Activated gamma-delta T cell (primary cell): ENCODE measurements around the gene DHX35.
A peak's percentile ranks its signal among the peaks of the same experiment; 100 is the strongest.

Source experiments
- DNase-seq: peaks from one replicate; lab custom pipeline; 2025; lab: John Stamatoyannopoulos, UW
- total RNA-seq, 2 donors: gene quantifications; one replicate each; lab custom pipeline; 2026; lab: John Stamatoyannopoulos, UW

DHX35 gene, protein sequence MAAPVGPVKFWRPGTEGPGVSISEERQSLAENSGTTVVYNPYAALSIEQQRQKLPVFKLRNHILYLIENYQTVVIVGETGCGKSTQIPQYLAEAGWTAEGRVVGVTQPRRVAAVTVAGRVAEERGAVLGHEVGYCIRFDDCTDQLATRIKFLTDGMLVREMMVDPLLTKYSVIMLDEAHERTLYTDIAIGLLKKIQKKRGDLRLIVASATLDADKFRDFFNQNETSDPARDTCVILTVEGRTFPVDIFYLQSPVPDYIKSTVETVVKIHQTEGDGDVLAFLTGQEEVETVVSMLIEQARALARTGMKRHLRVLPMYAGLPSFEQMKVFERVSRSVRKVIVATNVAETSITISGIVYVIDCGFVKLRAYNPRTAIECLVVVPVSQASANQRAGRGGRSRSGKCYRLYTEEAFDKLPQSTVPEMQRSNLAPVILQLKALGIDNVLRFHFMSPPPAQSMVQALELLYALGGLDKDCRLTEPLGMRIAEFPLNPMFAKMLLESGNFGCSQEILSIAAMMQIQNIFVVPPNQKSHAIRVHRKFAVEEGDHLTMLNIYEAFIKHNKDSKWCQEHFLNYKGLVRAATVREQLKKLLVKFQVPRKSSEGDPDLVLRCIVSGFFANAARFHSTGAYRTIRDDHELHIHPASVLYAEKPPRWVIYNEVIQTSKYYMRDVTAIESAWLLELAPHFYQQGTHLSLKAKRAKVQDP
- total RNA-seq: 29.6 to 30.8 reads per million in 2 donors

DNA sequence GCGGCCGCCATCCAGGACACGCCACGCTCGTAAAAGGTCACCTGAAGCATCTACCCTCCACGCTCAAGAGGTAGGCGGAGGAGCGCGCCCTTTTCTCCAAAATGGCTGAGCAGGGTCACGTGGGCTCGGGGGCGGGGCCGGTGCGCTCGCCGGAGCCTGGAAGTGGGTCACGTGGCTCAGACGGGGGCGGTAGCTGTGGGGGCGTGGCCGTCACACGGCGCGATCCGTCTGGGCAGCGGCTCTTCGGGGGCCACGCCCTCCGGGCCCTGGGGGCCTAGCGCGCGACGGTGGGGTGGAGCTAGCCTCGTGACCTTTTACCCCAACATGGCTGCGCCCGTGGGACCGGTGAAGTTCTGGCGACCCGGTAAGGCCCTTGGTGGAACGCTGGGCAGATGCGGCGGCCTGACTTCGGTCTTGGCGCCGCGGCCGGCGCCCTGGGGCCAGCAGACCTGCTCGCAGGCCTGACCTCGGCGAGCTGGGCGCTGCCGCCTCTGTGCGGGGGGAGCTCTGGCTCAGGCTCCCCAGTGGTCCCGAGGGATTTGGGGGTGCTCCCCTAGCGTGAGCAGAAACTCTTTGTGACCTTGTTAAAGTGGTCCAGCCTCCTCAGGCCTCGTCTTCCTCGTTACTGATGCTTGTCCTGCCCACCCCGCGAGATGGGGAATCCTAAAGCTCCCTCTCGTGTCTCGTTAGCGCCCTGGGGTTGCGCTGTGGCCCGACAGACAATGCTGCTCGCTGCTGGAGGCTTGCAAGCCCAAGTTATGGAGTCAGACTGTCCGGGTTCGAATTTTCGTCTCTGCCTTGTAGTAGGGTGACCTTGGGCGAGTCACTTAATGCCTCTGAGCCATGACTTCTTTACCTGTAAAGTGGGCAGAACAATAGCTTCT is at the start of gene DHX35:
DHX35 (plus strand) TSS at position 301 of the 884 bp plus-strand sequence; CDS start at position 325, 24 bp downstream.
- peak; percentile 97 for DNase-seq

DNA sequence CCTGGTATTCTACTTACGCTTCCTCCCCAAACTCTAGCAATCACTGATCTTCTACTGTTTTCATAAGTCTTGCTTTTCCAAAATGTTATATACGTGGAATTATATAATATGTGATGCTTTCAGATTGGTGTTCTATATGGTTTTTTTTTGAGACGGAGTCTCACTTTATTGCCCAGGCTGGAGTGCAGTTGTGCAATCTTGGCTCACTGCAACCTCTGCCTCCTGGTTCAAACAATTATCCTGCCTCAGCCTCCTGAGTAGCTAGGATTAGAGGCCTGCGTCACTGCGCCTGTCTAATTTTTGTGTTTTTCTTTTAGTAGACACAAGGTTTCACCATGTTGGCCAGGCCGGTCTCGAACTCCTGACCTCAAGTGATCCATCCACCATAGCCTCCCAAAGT is 46.8 kb upstream of the DHX35 start:
- no peak for DNase-seq

DNA sequence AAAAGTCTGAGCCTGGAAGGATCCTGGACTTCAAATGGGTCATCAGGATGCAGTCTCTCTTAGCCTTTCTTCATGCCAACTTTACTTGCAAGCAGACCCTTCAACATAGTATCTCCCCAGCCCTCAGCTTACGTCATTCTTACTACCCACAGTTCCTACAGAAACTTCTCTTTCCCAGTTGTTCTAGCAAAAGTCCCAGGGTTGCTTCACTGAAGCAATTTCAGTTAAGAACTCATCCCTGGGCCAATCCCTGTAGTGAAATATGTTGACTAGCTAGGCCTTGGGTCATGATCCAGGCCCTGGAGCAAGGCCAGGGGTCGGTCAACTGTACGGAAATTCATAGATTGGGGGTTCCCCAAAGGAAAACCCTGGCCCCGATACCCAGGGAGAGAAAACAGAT is 44.5 kb upstream of the DHX35 start:
- DNase-seq: no peak

DNA sequence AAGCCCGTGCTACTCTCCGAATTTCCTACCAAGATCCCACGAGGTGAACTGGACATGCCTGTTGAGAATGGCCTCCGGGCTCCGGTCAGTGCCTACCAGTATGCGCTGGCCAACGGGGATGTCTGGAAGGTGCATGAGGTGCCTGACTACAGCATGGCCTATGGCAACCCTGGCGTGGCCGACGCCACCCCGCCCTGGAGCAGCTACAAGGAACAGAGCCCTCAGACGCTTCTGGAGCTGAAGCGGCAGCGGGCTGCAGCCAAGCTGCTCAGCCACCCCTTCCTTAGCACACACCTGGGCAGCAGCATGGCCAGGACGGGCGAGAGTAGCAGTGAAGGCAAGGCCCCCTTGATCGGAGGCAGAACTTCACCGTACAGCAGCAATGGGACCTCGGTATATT is 44.0 kb upstream of the DHX35 start:
- no peak for DNase-seq

DNA sequence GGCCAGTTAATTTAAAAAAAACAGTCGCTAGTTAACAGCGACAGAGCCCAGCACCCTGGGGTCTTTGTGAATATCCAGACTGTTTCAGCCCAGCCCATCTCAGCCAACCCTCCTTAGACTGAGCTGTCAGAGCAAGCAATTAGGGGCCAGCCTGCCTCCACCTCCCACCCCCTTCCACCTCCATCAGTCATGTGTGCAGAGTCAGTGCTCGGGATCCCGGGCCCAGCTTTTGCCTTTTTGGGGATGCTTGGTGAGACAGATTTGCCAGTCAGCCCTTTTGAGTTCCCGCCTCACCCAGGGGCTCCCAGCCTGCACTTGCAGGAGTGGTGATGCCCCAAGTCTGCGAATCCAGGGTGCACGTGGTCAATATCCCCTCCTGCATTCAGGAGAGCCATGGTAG is 42.5 kb upstream of the DHX35 start:
- no peak for DNase-seq

DNA sequence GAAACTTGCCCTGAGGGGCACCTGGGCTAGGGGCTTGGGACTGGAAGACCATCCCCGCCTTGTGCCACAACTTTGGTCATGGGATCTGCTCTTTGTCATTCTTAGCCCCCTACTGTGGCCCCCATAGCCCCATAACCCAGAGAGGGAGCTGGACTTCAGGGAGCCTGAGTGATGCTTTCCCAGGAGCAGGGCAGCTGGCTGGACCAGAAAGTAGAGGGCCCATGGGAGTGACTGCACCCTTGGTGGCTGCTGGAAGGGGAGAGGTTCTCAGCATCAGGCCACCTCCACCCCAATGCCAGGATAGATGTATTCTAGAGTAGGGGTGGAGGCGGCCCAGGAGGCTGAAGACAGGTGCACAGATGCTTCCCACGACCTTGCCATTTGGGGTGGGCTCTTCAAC is 41.7 kb upstream of the DHX35 start:
- DNase-seq: no peak

DNA sequence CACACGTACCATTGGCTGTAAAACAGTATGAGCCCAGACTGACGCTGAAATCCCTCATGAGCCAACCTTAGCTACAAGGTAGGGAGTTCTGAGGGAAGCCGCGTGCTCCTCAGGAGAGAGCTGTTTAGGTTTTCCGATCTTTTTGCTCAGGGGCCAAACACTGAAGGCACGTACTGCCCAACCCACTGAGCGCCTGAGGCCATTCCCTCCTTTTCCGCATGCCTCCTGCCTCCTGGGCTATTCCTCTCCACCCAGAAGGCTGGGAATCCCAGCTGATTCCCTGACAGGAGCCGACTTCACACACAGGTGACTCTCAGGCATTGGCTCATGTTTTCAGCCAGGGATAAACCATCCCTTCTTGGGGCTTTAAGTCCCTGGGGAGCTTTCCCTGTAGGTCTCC is 41.3 kb upstream of the DHX35 start:
- no peak for DNase-seq

DNA sequence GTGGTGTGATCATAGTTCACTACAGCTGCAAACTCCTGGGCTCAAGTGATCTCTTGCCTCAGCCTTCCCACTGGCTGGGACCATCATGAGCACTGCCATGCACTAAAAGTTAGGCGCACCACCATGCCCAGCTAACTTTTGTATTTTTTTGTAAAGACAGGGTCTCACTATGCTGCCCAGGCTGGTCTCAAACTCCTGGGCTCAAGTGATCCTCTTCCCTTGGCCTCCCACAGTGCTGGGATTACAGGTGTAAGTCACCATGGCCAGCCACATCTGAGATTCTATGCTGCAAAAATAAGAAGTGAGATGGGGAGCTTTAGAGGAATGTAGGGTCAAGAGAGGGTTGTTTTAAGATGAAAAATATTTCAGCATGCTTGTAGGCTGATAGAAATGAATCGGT is 37.4 kb upstream of the DHX35 start:
- no peak for DNase-seq

DNA sequence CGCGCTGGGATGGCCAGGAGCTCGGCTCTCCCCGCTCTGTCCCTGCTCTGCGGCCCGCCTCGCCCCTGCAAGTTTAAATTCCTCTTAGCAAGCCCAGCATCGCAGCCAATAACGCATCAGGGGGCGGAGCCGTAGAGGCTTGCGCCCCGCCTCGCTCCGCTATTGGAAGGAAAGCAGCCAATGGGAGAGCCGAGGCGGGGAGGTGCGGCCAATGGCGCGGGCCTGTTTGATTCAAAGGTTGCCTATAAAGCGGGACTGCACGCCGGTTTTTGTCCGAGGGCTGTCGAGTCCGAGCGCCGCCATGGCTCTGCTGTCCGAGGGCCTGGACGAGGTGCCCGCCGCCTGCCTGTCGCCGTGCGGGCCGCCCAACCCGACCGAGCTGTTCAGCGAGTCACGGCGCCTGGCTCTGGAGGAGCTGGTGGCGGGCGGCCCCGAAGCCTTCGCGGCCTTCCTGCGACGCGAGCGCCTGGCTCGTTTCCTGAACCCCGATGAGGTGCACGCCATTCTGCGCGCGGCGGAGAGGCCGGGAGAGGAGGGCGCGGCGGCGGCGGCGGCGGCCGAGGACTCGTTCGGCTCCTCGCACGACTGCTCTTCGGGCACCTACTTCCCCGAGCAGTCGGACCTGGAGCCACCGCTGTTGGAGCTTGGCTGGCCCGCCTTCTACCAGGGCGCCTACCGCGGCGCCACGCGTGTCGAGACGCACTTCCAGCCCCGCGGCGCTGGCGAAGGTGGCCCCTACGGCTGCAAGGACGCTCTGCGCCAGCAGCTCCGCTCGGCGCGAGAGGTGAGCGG is 35.8 kb upstream of the DHX35 start, which contains the start of gene FAM83D:
FAM83D (plus strand) TSS at position 276 of the 792 bp plus-strand sequence; CDS start at position 302, 26 bp downstream.
- peak; percentile 71 for DNase-seq

DNA sequence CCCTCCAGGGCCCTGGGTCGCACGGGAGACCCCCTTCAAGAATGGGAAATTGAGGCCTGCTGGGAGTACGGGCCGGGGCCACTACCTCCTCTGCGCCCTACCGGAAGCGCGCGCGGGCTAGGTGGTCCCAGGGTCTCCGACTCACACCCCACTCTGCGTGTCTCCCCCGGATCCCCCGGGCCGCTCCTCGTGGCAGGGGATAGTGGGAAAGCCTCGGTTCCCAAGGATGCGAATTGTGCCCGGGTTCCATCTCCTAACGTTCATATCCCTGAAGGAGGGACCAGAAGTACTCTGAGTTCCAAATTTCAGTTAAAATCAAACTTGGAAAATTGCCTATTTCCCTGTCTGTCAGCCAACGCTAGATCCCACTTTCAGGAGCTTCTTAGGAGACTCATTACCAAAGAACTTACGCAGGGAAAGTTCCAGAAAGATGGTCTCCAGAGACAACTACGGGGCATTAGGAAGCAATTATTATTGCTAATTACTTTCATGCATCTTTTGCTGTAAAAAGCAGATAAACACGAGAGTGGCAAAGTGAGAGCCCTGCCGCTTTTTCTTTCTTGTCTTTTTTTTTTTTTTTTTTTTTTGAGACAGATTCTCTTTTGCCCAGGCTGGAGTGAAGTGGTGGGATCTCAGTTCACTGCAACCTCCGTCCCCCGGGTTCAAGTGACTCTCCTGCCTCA is 35.1 kb upstream of the DHX35 start:
- no peak for DNase-seq

DNA sequence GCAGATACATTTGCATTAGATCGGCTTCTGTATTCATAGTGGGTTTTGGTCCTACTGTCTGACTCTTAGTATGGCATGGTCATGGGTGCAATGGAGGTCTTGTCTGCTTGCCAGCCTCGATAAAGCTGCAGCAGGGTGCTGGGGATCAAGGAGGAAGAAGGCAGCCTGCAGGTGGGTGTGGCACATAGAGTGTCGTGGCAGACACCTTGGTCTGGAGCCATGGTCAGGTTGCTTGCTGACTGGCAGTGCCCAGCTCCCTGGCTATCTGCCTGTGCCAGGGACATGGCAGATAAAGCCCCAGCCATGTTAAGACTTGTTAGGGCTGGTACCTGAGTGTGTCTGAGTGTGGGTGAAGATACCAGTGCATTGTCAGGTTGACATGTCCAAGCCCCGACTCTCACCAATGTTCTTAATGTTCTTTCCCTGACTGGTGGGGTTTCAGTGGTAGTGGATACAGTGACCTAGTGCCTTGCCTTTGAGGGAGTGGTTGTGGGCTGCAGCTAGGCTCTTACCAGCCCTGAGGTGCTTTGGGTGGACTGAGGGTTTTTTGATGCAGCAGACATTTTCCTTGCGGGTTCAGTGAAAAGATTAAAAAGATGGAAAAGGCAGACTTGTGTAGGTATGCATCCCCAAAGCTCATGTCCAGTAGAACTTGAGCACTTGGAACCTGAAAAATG is 34.1 kb upstream of the DHX35 start:
- DNase-seq: no peak

DNA sequence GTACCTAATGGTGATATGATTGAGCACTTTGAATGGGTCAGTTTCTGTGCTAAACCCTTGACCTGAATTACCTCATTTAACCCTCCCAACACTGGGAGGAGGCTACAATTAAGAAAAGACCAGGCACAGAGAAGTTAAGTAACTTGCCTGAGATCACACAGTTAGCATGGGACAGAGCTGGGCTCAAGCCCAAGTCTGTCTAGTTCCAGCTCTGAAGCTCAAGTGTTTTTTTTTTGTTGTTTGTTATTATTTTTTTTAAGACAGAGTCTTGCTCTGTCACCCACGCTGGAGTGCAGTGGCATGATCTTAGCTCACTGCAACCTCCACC is 31.9 kb upstream of the DHX35 start:
- no peak for DNase-seq

DNA sequence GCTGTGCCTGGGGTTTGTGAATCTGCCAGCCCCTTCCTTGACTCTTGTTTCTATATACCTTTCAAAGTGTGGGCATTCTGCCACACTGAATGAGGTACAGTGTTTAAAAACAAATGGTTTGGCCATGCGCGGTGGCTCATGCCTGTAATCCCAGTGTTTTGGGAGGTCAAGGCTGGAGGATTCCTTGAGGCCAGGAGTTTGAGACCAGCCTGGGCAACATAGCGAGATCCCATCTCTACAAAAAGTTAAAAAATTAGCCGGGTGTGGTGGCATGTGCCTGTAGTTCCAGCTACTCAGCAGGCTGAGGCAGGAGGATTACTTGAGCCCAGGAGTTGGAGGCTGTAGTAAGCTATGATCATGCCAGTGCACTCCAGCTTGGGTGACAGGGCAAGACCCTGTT is 30.2 kb upstream of the DHX35 start:
- no peak for DNase-seq

DNA sequence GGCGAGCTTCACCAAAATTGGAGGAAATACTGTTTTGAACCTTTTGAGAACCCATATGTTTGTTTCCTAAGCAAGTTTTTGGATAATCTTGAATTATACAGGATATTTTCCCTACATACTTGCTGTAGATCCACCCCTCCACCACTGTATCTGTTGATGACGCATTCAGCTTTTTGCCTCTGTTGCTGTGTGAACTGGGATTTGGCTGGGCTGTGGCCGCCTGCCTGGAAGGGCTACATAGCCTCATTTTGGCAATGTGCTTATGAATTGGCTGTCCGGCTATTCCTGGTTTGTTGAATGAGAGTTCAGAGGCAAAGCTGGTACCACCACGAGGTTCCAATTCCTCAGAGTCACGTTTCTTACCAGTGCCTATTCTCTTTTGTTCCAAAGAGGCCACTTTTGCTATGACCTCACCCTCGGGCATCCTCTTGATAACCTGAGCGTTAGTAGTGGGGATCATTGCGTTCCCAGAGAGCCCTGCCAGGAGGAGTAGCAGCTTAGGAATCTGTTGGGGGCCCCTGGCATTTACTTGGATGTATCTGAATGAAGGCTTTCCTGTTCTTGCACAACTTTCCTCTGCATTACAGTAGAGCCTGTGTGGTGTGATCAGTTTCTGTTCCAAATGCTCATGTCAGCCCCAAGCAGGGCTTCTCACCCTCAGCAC is 29.6 kb upstream of the DHX35 start:
- DNase-seq: no peak

DNA sequence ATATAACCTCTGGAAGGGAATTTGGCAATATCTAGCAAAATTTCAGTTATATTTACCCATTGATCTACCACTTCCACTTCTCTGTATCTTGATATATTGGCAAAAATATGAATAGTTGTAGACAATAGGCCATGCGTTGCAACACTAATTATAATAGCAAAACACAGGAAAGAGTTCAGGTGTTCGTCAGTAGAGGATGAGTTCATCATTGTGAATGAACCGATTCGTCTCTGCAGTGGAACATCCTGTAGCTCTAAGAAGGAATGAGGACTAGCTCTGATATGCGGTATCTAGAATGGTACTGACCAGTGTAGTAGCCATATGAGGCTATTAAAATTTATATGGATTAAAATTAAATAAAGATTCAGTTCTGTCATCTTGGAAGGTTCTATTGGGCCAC is 27.6 kb upstream of the DHX35 start:
- no peak for DNase-seq

DNA sequence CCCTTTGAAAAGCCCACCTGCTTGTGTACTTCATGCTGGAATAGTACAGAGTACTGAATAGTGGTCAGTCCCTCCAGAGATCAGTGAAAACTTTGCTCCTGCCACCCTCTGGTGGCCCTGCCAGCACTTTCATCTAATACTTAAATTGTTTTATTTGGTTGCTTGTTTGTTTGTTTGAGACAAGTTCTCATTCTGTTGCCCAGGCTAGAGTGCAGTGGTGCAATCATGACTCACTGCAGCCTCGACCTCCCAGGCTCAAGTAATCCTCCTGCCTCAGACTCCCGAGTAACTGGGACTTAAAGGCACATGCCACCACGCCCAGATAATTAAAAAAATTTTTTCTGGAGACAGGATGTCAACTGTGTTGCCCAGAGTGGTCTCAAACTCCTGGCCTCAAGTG is 26.9 kb upstream of the DHX35 start:
- no peak for DNase-seq

DNA sequence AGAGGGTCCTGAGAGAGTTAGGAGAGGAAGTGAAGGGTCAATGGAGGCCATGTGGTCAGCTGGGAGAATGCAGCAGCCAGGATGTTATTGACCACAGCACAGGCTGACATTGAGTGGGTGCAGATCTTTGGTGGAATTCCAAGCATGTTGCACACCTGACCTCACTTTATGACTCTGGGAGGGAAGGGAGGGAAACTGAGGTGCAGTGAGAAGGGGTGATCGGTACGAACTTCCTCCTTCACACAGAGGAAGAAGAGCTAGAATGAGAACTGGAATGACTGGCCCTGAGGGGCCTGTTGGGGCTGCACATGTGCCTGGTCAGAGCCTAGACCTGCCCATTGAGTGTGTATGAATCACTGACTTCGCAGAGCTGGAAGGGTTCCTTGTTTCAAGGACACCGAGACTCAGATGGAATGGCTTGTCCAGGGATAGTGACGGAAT is 26.2 kb upstream of the DHX35 start:
- no peak for DNase-seq

DNA sequence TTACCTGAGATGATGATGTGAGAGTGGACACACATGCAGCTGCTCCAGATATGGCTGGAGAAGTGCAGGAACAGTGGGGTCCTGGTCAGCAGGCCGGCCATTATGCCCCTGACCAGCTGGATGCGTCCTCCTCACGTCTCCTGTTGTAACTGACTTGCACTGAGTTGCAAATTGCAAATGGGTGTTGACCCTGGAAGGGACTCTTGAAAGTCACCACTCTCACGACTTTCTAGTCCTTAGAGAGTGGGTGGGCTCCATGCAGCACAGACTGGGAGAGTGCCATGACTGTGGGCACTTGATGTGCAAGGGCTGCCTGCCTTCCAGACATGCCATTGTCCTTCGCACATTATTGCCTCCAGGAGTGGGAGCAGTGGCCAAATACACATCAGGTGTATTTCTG is 25.1 kb upstream of the DHX35 start:
- no peak for DNase-seq

DNA sequence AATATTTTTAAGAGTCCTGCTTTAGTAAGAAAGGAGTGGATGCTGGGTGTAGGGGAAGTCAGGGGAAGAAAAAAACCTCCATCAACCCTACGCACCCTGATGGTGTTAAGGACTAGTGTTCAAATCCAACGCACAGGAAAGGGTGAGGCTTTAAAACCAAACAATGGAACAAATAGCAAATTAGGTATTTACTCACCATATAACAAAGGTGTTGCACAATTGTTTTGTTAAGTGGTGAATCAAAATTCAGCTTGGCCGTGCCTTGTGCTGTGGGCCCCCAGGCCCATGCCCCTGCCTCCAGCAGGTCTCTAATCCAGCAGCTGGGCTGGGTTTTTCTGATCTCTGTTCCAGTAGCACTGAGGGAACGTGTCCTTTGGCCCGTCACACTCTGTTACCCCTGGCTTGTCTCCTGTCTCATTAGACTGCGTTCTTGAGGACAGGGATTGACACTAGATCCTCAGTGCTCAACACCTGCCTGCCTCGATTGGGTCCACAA is 24.1 kb upstream of the DHX35 start:
- DNase-seq: no peak

DNA sequence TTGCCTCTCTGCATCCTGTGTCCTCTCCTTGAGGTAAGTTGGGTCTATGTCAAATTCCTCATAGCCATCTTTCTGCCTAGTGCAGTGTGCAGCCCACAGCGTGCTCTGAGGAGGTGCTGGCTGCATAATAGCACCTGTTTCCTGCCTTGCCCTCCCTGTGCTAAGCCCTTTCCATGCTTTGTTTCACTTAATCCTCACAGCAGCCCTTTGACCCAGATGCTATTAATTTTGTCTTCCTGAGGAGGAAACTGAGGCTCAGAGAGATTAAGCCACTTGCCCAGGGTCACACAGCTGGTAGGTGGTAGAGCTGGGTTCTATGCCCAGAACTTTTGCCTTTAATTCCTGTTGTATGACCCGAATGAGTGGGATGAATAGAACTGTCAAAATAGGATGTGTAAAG is 22.5 kb upstream of the DHX35 start:
- no peak for DNase-seq
